Endothelial cell of umbilical vein (primary cell): ENCODE data around the gene ATAD3A. TPM values are rescaled to one million over a fixed set of nuclear protein-coding genes. Genes with fewer than 3 reads are reported as not detected.
A peak's percentile ranks its signal among the peaks of the same experiment; 100 is the strongest.

ENCODE experiments used
- BruUV-seq: library from RNA; stranded (reverse); fragments of 400-500 nt; replicated peaks from 2 replicates; lab custom pipeline; 2021; lab: Mats Ljungman, UMichigan
- CTCF ChIA-PET: fragments of 300-600, 350-600 bp; sonication (Branson Sonifier 250); formaldehyde crosslinking; loops from one replicate; lab custom pipeline; 2021; ENCODE audit warnings: antibody characterized with exemption, inconsistent platforms; lab: Charles Lee
- POLR2A ChIA-PET: fragments of 300-600, 350-600 bp; sonication (Branson Sonifier 250); formaldehyde crosslinking; loops from one replicate; lab custom pipeline; 2021; ENCODE audit warnings: antibody characterized with exemption, inconsistent platforms; lab: Charles Lee
- DNase-seq: peaks from one replicate; pipeline ENCODE4 v3.0.0-alpha.2; 2011; ENCODE audit warnings: low read depth, low spot score
- FAIRE-seq: peaks from 2 replicates; lab custom pipeline; 2011; peaks lifted over from hg19 to GRCh38; lab: Jason Lieb, UNC
- H2AFZ ChIP-seq: 2 replicates; pipeline ENCODE4 v1.6.0; 2012; ENCODE audit warnings: low read depth, low read length, control low read depth, inconsistent platforms
- H3K27ac ChIP-seq: 2 replicates; pipeline ENCODE4 v1.5.1; 2011; ENCODE audit warnings: low read depth, mild to moderate bottlenecking, control low read depth, low read length, moderate library complexity; ENCODE audit not compliant: insufficient read depth
- H3K27me3 ChIP-seq, 2 experiments: 2 replicates each; pipeline versions ENCODE4 v1.6.0 to v1.6.1; 2011; ENCODE audit warnings: low read length in 2 of 2, mixed read lengths in 1 of 2; ENCODE audit not compliant: control insufficient read depth in 2 of 2, insufficient read depth in 2 of 2
- H3K36me3 ChIP-seq, 2 experiments: 2 replicates in 1 of 2; 3 replicates in 1 of 2; pipeline ENCODE4 v1.5.1; 2011; ENCODE audit warnings: low read length in 2 of 2, mild to moderate bottlenecking in 1 of 2, moderate library complexity in 1 of 2; ENCODE audit not compliant: control insufficient read depth in 2 of 2, insufficient read depth in 2 of 2; ENCODE audit errors: extremely low read depth in 1 of 2
- H3K4me1 ChIP-seq: 3 replicates; pipeline ENCODE4 v1.5.1; 2011; ENCODE audit warnings: mild to moderate bottlenecking, low read length; ENCODE audit not compliant: control insufficient read depth, insufficient read depth; ENCODE audit errors: extremely low read depth
- H3K4me2 ChIP-seq: 2 replicates; pipeline ENCODE4 v1.6.1; 2011; ENCODE audit warnings: low read length, control low read depth, mixed read lengths; ENCODE audit not compliant: insufficient read depth
- H3K4me3 ChIP-seq, 3 experiments: fragments of 200-600 bp in 1 of 3; sonication (generic), shearing (Covaris generic) in 1 of 3; replicated peaks in 1 of 3; 2 replicates each; pipeline ENCODE4 v1.5.1; 2011 to 2016; ENCODE audit warnings: control low read depth in 3 of 3, low read length in 3 of 3, mild to moderate bottlenecking in 2 of 3, inconsistent platforms in 1 of 3, low read depth in 1 of 3, moderate library complexity in 1 of 3; ENCODE audit not compliant: insufficient read depth in 1 of 3
- H3K79me2 ChIP-seq: 2 replicates; pipeline ENCODE4 v1.6.0; 2012; ENCODE audit warnings: low read length, inconsistent platforms; ENCODE audit not compliant: control insufficient read depth, insufficient read depth
- H3K9ac ChIP-seq: replicated peaks from 2 replicates; pipeline ENCODE3; 2011; ENCODE audit warnings: low read length, control low read depth; ENCODE audit not compliant: insufficient read depth; ENCODE audit errors: extremely low read depth
- H3K9me1 ChIP-seq: replicated peaks from 3 replicates; pipeline ENCODE4 v1.6.0; 2011; ENCODE audit warnings: mild to moderate bottlenecking, low read length; ENCODE audit not compliant: control insufficient read depth, insufficient read depth; ENCODE audit errors: extremely low read depth
- H3K9me3 ChIP-seq: replicated peaks from 2 replicates; pipeline ENCODE4 v1.5.1; 2012; ENCODE audit warnings: low read length, inconsistent platforms; ENCODE audit not compliant: control insufficient read depth, insufficient read depth
- H4K20me1 ChIP-seq: replicated peaks from 2 replicates; pipeline ENCODE3; 2011; ENCODE audit warnings: mild to moderate bottlenecking, low read length; ENCODE audit not compliant: control insufficient read depth, insufficient read depth; ENCODE audit errors: extremely low read depth
- CTCF ChIP-seq, 2 donors: IDR thresholded peaks; 1 replicate in 1 of 2; 2 replicates in 1 of 2; pipeline ENCODE4 v1.5.1; 2011; ENCODE audit warnings: low read length in 2 of 2, mild to moderate bottlenecking in 2 of 2, moderate library complexity in 2 of 2, control low read depth in 1 of 2, inconsistent platforms in 1 of 2, low read depth in 1 of 2; ENCODE audit not compliant: insufficient read depth in 1 of 2; ENCODE audit errors: extremely low read depth in 1 of 2
- JUN ChIP-seq: IDR thresholded peaks from 2 replicates; pipeline ENCODE4 v1.6.1; 2011; ENCODE audit warnings: borderline replicate concordance, low read depth; ENCODE audit not compliant: insufficient read length, insufficient read depth
- POLR2A ChIP-seq: IDR thresholded peaks from 2 replicates; pipeline ENCODE4 v1.6.1; 2012; ENCODE audit warnings: low read depth, mild to moderate bottlenecking, control low read depth, low read length
- POLR2AphosphoS5 ChIP-seq: IDR thresholded peaks from 2 replicates; pipeline ENCODE4 v1.6.1; 2012; ENCODE audit warnings: low read depth, mild to moderate bottlenecking, control low read depth, low read length, moderate library complexity; ENCODE audit not compliant: insufficient read depth
- dilution Hi-C: fragments of 300-500 bp; cut with MboI; formaldehyde crosslinking; loops from one replicate; pipeline ENCODE4 v1.15.0; 2019; ENCODE audit warnings: low sequenced_read_pairs; ENCODE audit not compliant: extremely low pct_ligation_motif_present
- intact Hi-C: fragments of 100-400 bp; cut with micrococcal nuclease; formaldehyde crosslinking; loops from one replicate; pipeline ENCODE4 v1.10.0; 2022
- polyA plus RNA-seq, 4 experiments: library from polyadenylated mRNA; depleted of rRNA in 3 of 4; stranded (reverse) in 3 of 4; unstranded in 1 of 4; fragments of >200 nt; gene quantifications; 2 replicates each; pipeline versions ENCODE4 v1.2.1 to v1.2.3, GENCODE V29; 2011 to 2012; ENCODE audit warnings: missing spikeins in 1 of 4
- total RNA-seq: library from RNA; stranded (reverse); gene quantifications from 2 replicates; pipeline ENCODE4 v1.2.3, GENCODE V29; 2021

The ATAD3A gene
- total and polyA plus RNA-seq, 2 donors (not counting 3 experiments of a cell fraction or from before 2014, with no cell fraction given) = 24.9 to 55.2 TPM

GRCh38 chr1:1574721-1575537, 63.0 kb downstream of the ATAD3A start, which contains the start of gene SSU72:
Gene SSU72, minus strand, starts transcription at chr1:1574863. Its CDS starts 306 bp downstream, at chr1:1574557.
- peaks cover 12% of the 10 kb centered on the region for H3K4me1 ChIP-seq
- H3K27ac ChIP-seq = peak within 1 kb of the TSS; percentile 95
- ChIA-PET POLR2A (no interaction called here), CTCF (no interaction called here)
- no peaks in the 10 kb centered on the region for H3K9me3 ChIP-seq
- H3K4me3 ChIP-seq = peak within 1 kb of the TSS; percentile 52 to 97 (median 75)
- peak within 1 kb of the TSS; percentile 80 for H2AFZ ChIP-seq
- dilution Hi-C loops (no loop called here), intact Hi-C loops (loop anchor here (1.0 to 2.0 kb wide), 2 partner anchors 40 to 62 kb away; partner anchors contain the start of genes ATAD3A and MIB2)
- H3K9ac ChIP-seq = peak within 1 kb of the TSS; percentile 86
- peak within 1 kb of the TSS; percentile 98 for H3K4me2 ChIP-seq
- H3K79me2 ChIP-seq = peaks cover 44% of the 10 kb centered on the region
- no peaks in the 10 kb centered on the region for H3K27me3 ChIP-seq
- peak; percentile 88 for DNase-seq
- peak; percentile 97 for TF ChIP-seq POLR2AphosphoS5
- peak; percentile 93 for TF ChIP-seq POLR2A
- TF ChIP-seq JUN = no peak
- no peak for TF ChIP-seq CTCF (IDR thresholded peaks at IDR 0.05; ENCODE audit: extremely low read depth in 1 of 2, insufficient read depth in 1 of 2, low read depth in 1 of 2, low read length in 2 of 2)
- H3K36me3 ChIP-seq = no peaks in the 10 kb centered on the region
- H3K9me1 ChIP-seq = no peaks in the 10 kb centered on the region
- peak; percentile 61 for FAIRE-seq
- BruUV-seq = TSS peak; percentile 97
- no peaks in the 10 kb centered on the region for H4K20me1 ChIP-seq
